Common myeloid progenitor, CD34-positive (primary cell): ENCODE measurements around the gene PTPRU.

Experiments used
- CTCF ChIA-PET: fragments of 350-600 bp; sonication (Branson Sonifier 250); formaldehyde crosslinking; loops from one replicate; lab custom pipeline; 2021; ENCODE audit warnings: antibody characterized with exemption; lab: Charles Lee
- POLR2A ChIA-PET: fragments of 350-600 bp; sonication (Branson Sonifier 250); formaldehyde crosslinking; loops from one replicate; lab custom pipeline; 2021; ENCODE audit warnings: antibody characterized with exemption; lab: Charles Lee
- DNase-seq, 3 donors: peaks; one replicate each; pipeline versions ENCODE4 v3.0.0 to v3.0.0-alpha.2; 2013
- H3K27ac ChIP-seq, 2 experiments: 1 replicate in 1 of 2; 2 replicates in 1 of 2; pipeline ENCODE4 v1.7.0; 2013; ENCODE audit warnings: inconsistent platforms in 2 of 2, low read length in 2 of 2, mild to moderate bottlenecking in 2 of 2, low read depth in 1 of 2, moderate library complexity in 1 of 2; ENCODE audit not compliant: severe bottlenecking in 2 of 2, insufficient read depth in 1 of 2, poor library complexity in 1 of 2
- H3K27me3 ChIP-seq, 5 experiments: replicated peaks in 2 of 5; 1 replicate in 3 of 5; 2 replicates in 2 of 5; pipeline versions ENCODE4 v1.6.1 to v1.7.0; 2013; ENCODE audit warnings: low read length in 4 of 5, mild to moderate bottlenecking in 2 of 5, moderate library complexity in 2 of 5, inconsistent platforms in 1 of 5; ENCODE audit not compliant: insufficient read depth in 5 of 5, control insufficient read depth in 4 of 5
- H3K36me3 ChIP-seq, 4 experiments: 1 replicate in 2 of 4; 2 replicates in 2 of 4; pipeline versions ENCODE4 v1.6.1 to v1.7.0; 2013; ENCODE audit warnings: low read length in 3 of 4, control low read depth in 1 of 4, mild to moderate bottlenecking in 1 of 4; ENCODE audit not compliant: control insufficient read depth in 4 of 4, insufficient read depth in 4 of 4
- H3K4me1 ChIP-seq, 4 experiments: 1 replicate in 3 of 4; 2 replicates in 1 of 4; pipeline versions ENCODE4 v1.6.1 to v1.7.1; 2013; ENCODE audit warnings: low read length in 3 of 4, mild to moderate bottlenecking in 3 of 4, control low read depth in 1 of 4, inconsistent platforms in 1 of 4, moderate library complexity in 1 of 4; ENCODE audit not compliant: control insufficient read depth in 4 of 4, insufficient read depth in 4 of 4; ENCODE audit errors: control extremely low read depth in 1 of 4
- H3K4me3 ChIP-seq, 7 experiments: 1 replicate in 4 of 7; 2 replicates in 3 of 7; pipeline versions ENCODE4 v1.5.1 to v1.7.0; 2013; ENCODE audit warnings: mild to moderate bottlenecking in 7 of 7, low read length in 6 of 7, moderate library complexity in 6 of 7, inconsistent platforms in 2 of 7, low read depth in 2 of 7, control low read depth in 1 of 7; ENCODE audit not compliant: insufficient read depth in 4 of 7, control insufficient read depth in 1 of 7; ENCODE audit errors: extremely low read depth in 1 of 7
- H3K9me3 ChIP-seq, 5 experiments: 1 replicate in 4 of 5; 2 replicates in 1 of 5; pipeline versions ENCODE4 v1.6.1 to v1.7.1; 2013; ENCODE audit warnings: low read length in 4 of 5, mild to moderate bottlenecking in 2 of 5, inconsistent platforms in 1 of 5, low read depth in 1 of 5, moderate library complexity in 1 of 5; ENCODE audit not compliant: control insufficient read depth in 4 of 5, insufficient read depth in 2 of 5; ENCODE audit errors: control extremely low read depth in 1 of 5
- WGBS: methylation state at CpG from one replicate; pipeline ENCODE4 v1.1.5; 2013; ENCODE audit not compliant: insufficient coverage; 5-methylcytosine and 5-hydroxymethylcytosine counted together

PTPRU gene

GRCh38 chr1:29284961-29285560 is 48.7 kb downstream of the PTPRU start:
- Histone ChIP-seq H3K36me3 (no peaks in the 10 kb centered on the region), H3K4me1 (peaks cover 0 to 5% (median 1%) of the 10 kb centered on the region in 4 experiments), H3K27ac (no peak overlapping the region), H3K9me3 (no peaks in the 10 kb centered on the region), H3K27me3 (peaks cover 0 to 4% (median 0%) of the 10 kb centered on the region in 5 experiments), H3K4me3 (no peak overlapping the region)
- 100% methylated on average over 4 of the region's 5 CpGs for WGBS
- ChIA-PET POLR2A (no interaction called here), CTCF (no interaction called here)
- no peak for DNase-seq

- WGBS = 100% methylated on average over 2 of the region's 7 CpGs
Observed at GRCh38 chr1:29285771-29286170, 49.4 kb downstream of the PTPRU start.

GRCh38 chr1:29286194-29286767 is 50.0 kb downstream of the PTPRU start:
- no peaks in the 10 kb centered on the region for H3K36me3 ChIP-seq
- CTCF ChIA-PET = no interaction called here
- no peaks in the 10 kb centered on the region for H3K9me3 ChIP-seq
- no peak overlapping the region for H3K27ac ChIP-seq
- peaks cover 0 to 5% (median 1%) of the 10 kb centered on the region in 4 experiments for H3K4me1 ChIP-seq
- no peak overlapping the region for H3K4me3 ChIP-seq
- no peak for DNase-seq
- H3K27me3 ChIP-seq = peaks cover 0 to 4% (median 0%) of the 10 kb centered on the region in 5 experiments
- POLR2A ChIA-PET = no interaction called here
- WGBS = 100% methylated on average over 2 of the region's 4 CpGs

More at GRCh38 chr1:29285771-29286170, 49.4 kb downstream of the PTPRU start:
- H3K27ac ChIP-seq = no peak overlapping the region
- no peak for DNase-seq
- H3K4me1 ChIP-seq = peaks cover 0 to 5% (median 1%) of the 10 kb centered on the region in 4 experiments
- peaks cover 0 to 4% (median 0%) of the 10 kb centered on the region in 5 experiments for H3K27me3 ChIP-seq
- ChIA-PET CTCF (no interaction called here), POLR2A (no interaction called here)
- no peaks in the 10 kb centered on the region for H3K9me3 ChIP-seq
- no peaks in the 10 kb centered on the region for H3K36me3 ChIP-seq
- H3K4me3 ChIP-seq = no peak overlapping the region

GRCh38 chr1:29289493-29289892 is 53.2 kb downstream of the PTPRU start:
- H3K4me3 ChIP-seq = no peak overlapping the region
- no peak for DNase-seq
- H3K27me3 ChIP-seq = peaks cover 0 to 2% (median 0%) of the 10 kb centered on the region in 5 experiments
- H3K9me3 ChIP-seq = no peaks in the 10 kb centered on the region
- CTCF ChIA-PET = no interaction called here
- no peaks in the 10 kb centered on the region for H3K4me1 ChIP-seq
- H3K36me3 ChIP-seq = no peaks in the 10 kb centered on the region
- H3K27ac ChIP-seq = no peak overlapping the region
- 95% methylated on average over 11 of the region's 11 CpGs for WGBS
- POLR2A ChIA-PET = no interaction called here

GRCh38 chr1:29290414-29290985 is 54.2 kb downstream of the PTPRU start:
- Histone ChIP-seq H3K4me3 (no peak overlapping the region), H3K27ac (no peak overlapping the region), H3K9me3 (no peaks in the 10 kb centered on the region), H3K4me1 (no peaks in the 10 kb centered on the region), H3K36me3 (no peaks in the 10 kb centered on the region), H3K27me3 (no peaks in the 10 kb centered on the region)
- DNase-seq = no peak
- 100% methylated on average over 6 of the region's 12 CpGs for WGBS
- POLR2A ChIA-PET = no interaction called here
- CTCF ChIA-PET = no interaction called here

GRCh38 chr1:29291756-29292155 is 55.4 kb downstream of the PTPRU start:
- Histone ChIP-seq H3K27me3 (peaks cover 0 to 3% (median 0%) of the 10 kb centered on the region in 5 experiments), H3K36me3 (no peaks in the 10 kb centered on the region), H3K9me3 (no peaks in the 10 kb centered on the region), H3K4me1 (no peaks in the 10 kb centered on the region), H3K4me3 (no peak overlapping the region), H3K27ac (no peak overlapping the region)
- CTCF ChIA-PET = no interaction called here
- no peak for DNase-seq
- POLR2A ChIA-PET = no interaction called here
- WGBS = 99% methylated on average over 10 of the region's 10 CpGs

GRCh38 chr1:29292344-29292743 is 56.0 kb downstream of the PTPRU start:
- Histone ChIP-seq H3K4me1 (no peaks in the 10 kb centered on the region), H3K27me3 (peaks cover 0 to 3% (median 0%) of the 10 kb centered on the region in 5 experiments), H3K36me3 (no peaks in the 10 kb centered on the region), H3K9me3 (no peaks in the 10 kb centered on the region), H3K27ac (no peak overlapping the region), H3K4me3 (no peak overlapping the region)
- DNase-seq = no peak
- CTCF ChIA-PET = no interaction called here
- 83% methylated on average over 1 of the region's 3 CpGs for whole genome bisulfite sequencing
- POLR2A ChIA-PET = no interaction called here
